BE2C (cell line): ENCODE results near the gene SND1.

Source experiments
- DNase-seq: peaks from one replicate; pipeline ENCODE4 v3.0.0-alpha.2; 2020
- H3K27me3 ChIP-seq: fragments of 250-450 bp; sonication (Bioruptor Pico); 2 replicates; pipeline ENCODE4 v1.5.1; 2020; ENCODE audit warnings: mild to moderate bottlenecking
- H3K36me3 ChIP-seq: fragments of 250-450 bp; sonication (Bioruptor Pico); 2 replicates; pipeline ENCODE4 v1.5.1; 2020; ENCODE audit warnings: mild to moderate bottlenecking
- H3K4me1 ChIP-seq: fragments of 250-450 bp; sonication (Bioruptor Pico); 2 replicates; pipeline ENCODE4 v1.5.1; 2020
- H3K4me3 ChIP-seq: 2 replicates; pipeline ENCODE4 v1.5.1; 2011; ENCODE audit warnings: low read depth, low read length
- H3K9me3 ChIP-seq: fragments of 250-450 bp; sonication (Bioruptor Pico); 2 replicates; pipeline ENCODE4 v1.5.1; 2020
- TF ChIP-seq, protein P1 (sequence below): IDR thresholded peaks from 2 replicates; pipeline ENCODE4 v1.5.1; 2012; ENCODE audit warnings: mild to moderate bottlenecking, low read depth, low read length

The SND1 gene

DNA sequence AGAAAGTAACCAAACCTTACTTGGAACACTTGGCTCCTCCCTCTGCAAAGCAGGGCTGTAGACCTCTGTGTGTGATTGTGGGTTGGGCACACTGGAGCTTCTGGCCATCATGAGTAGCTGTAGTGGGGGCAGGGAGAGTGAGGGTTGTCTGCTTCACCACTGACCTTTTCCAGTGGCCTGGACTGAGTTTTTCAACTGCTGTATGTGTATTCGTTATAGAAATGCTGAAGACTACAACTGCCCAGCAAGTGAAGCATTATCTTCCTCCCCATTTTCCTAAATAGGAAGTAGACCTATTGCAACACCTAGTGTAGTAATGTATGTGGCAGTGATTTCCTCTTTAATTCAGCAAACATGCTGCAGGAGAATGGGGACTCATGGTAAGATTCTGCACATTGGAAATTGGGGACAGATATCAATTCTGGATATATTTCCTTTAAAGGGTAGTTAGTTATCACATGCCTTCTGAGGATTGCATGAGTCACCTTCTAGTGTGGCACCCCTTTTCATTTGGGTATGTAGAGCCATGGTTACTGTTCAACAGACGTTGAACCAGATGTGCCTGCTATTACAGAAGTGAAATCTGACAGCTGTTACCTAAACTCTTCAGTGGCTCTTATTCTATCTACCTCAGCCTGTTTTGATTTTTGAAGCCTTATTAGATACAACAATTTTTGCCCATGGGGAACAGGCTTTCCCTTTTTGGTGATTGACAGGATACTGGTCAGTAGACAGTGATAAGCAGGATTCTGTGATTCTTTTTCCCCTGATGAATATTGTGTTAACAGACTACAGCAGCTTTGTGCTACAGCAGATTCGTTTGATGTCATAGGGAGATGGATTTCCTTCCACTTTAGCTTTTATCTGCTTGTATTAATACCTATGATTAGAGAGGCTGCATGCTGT, 130.9 kb downstream of the SND1 start:
- TF ChIP-seq, protein P1, sequence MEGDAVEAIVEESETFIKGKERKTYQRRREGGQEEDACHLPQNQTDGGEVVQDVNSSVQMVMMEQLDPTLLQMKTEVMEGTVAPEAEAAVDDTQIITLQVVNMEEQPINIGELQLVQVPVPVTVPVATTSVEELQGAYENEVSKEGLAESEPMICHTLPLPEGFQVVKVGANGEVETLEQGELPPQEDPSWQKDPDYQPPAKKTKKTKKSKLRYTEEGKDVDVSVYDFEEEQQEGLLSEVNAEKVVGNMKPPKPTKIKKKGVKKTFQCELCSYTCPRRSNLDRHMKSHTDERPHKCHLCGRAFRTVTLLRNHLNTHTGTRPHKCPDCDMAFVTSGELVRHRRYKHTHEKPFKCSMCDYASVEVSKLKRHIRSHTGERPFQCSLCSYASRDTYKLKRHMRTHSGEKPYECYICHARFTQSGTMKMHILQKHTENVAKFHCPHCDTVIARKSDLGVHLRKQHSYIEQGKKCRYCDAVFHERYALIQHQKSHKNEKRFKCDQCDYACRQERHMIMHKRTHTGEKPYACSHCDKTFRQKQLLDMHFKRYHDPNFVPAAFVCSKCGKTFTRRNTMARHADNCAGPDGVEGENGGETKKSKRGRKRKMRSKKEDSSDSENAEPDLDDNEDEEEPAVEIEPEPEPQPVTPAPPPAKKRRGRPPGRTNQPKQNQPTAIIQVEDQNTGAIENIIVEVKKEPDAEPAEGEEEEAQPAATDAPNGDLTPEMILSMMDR, result no peak
- peak; percentile 26 for DNase-seq

DNA sequence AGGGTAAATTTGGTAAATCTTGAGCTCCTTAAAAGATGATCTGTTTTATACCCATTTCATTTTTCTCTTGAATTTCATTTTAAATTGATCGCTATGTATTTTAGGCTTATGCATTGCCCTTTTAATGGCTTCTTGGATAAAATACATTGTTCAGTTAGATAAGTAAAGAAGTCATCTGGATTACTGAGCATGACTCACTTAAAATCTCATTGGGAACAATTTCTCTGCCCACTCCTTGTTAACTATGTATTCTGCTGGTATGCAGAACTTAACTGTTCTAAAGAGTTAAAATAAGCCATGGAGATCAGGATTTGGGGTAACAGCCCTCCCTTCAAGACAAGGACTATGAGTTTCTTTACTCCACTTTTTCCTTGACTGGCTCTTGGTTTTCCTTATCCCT, 134.2 kb downstream of the SND1 start:
- TF ChIP-seq, protein P1, result no peak
- no peak for DNase-seq
- Histone ChIP-seq H3K36me3 (no peaks in the 10 kb centered on the region), H3K27me3 (no peaks in the 10 kb centered on the region), H3K4me3 (no peak overlapping the region), H3K9me3 (no peaks in the 10 kb centered on the region), H3K4me1 (peaks cover 25% of the 10 kb centered on the region)

More for the DNA sequence above, 130.9 kb downstream of the SND1 start:
- no peaks in the 10 kb centered on the region for H3K27me3 ChIP-seq
- no peaks in the 10 kb centered on the region for H3K9me3 ChIP-seq
- peaks cover 20% of the 10 kb centered on the region for H3K4me1 ChIP-seq
- no peaks in the 10 kb centered on the region for H3K36me3 ChIP-seq
- H3K4me3 ChIP-seq, result no peak overlapping the region

DNA sequence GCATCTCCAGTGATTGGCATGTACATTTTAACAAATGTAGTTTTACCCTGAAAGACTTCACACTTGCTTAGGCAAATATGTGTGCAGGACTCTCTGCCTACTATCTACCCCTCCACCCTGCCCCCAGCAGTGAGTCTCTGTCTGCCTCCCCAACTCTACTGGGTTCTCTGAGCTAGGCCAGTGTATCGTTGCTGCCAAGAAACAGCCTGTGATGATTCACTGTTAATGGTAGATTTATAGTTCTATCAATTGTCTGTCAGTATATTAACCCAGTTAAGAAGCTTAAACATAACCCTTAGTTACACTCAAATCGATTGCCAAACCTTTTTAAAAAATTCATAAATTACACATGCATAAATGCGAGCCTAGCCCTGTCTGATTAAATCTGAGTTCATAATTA, 137.0 kb downstream of the SND1 start:
- DNase-seq, result peak; percentile 14
- Histone ChIP-seq H3K9me3 (no peaks in the 10 kb centered on the region), H3K27me3 (no peaks in the 10 kb centered on the region), H3K4me3 (no peak overlapping the region), H3K36me3 (no peaks in the 10 kb centered on the region), H3K4me1 (peaks cover 14% of the 10 kb centered on the region)
- TF ChIP-seq, protein P1, result no peak

DNA sequence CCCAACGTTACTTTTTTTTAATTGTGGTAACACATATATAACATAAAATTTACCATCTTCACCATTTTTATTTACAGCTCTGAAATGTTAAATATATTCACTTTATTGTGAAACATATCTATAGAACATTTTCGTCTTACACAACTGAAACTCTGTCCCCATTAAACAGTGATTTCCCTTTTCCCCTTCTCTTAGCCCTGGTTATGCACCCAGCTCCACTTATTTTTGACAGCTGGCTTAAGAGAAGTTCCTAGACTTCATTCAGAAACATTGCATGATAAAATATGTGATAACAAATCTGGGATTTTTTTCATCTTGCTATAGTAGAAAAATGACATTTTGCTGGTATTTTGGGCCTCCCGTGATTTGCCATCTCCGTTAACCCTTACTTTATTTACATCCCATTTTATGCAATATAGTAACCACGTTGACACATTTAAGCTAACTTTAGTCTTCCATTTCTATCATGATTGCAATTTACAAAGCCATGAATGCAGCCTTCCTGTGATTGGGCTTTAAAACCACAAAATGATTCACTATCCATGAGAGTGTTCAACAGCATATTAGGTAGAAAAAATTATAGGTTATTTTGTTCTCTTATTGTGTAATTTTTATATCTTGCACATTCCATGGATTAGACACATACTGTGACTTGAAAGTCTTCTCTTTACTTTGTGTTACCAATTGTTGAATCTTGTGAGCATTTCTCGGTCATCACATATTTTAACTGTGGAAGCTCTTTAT, 139.6 kb downstream of the SND1 start:
- no peaks in the 10 kb centered on the region for H3K9me3 ChIP-seq
- H3K4me3 ChIP-seq, result no peak overlapping the region
- H3K27me3 ChIP-seq, result no peaks in the 10 kb centered on the region
- no peaks in the 10 kb centered on the region for H3K36me3 ChIP-seq
- peaks cover 17% of the 10 kb centered on the region for H3K4me1 ChIP-seq
- TF ChIP-seq, protein P1, result no peak
- no peak for DNase-seq

DNA sequence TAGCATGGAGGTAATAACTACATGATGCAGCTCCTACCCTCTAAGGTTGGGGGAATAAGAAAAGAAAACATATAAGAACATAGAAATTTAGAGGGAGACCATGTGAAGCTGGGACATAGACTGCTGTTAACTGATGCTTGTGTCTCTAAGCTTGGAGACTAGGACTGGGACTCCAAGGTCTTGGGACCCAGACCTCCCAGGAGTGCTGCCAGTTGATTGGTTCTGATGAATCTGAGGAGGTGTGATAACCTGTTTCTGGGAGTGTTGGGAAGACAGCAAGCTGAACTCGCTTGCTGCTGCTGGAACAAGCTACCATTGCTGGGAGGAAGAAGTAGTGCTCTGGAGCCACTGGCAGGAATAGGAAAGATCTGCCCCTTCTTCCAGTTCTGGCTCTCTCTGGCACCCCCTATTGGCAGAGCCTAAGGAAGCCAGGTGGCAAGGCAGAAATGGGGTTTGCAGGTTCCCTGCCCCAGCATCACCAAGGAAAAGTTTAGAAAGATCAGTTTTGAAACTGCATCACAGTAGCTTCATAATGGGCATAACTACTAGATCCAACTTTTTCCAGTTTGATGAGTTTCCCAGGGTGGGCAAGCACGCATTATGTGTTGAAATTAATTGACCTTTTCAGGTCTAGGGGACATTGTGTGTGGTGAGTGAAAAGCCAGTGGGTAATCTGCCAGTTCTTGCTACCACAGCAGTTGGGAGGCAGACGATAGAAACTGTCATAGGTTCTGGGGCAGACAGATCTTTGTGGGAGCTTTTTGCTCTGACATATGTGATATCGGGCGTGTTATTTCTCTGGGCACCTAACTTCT, 140.7 kb downstream of the SND1 start:
- Histone ChIP-seq H3K36me3 (no peaks in the 10 kb centered on the region), H3K27me3 (no peaks in the 10 kb centered on the region), H3K9me3 (no peaks in the 10 kb centered on the region; the same call in 1 of the 2 replicates), H3K4me1 (peaks cover 24% of the 10 kb centered on the region), H3K4me3 (no peak overlapping the region)
- TF ChIP-seq, protein P1, result peak; percentile 90
- peak; percentile 62 for DNase-seq
